GM12878 (cell line): ENCODE results near the gene PEX11B. TPM values are rescaled to one million over a fixed set of nuclear protein-coding genes. Genes with fewer than 3 reads are reported as not detected.
A peak's percentile ranks its signal among the peaks of the same experiment; 100 is the strongest.

ENCODE experiments used
- BHLHE40 ChIP-seq, 2 experiments: fragments of 450-650 bp in 1 of 2; IDR thresholded peaks; 2 replicates each; pipeline ENCODE4 v1.6.1; 2011 to 2017; ENCODE audit warnings: low read depth in 2 of 2, borderline replicate concordance in 1 of 2, improper control_type of control experiment in 1 of 2, low read length in 1 of 2, mild to moderate bottlenecking in 1 of 2
- CEBPZ ChIP-seq: fragments of 150-350 bp; IDR thresholded peaks from 2 replicates; pipeline ENCODE4 v1.6.1; 2016; ENCODE audit warnings: low read depth, low read length
- KLF5 ChIP-seq: fragments of 450-650 bp; IDR thresholded peaks from 2 replicates; pipeline ENCODE4 v1.6.1; 2014; ENCODE audit warnings: mild to moderate bottlenecking; ENCODE audit not compliant: partially characterized antibody
- MTA3 ChIP-seq: IDR thresholded peaks from 2 replicates; pipeline ENCODE4 v1.6.1; 2012; ENCODE audit warnings: low read length, inconsistent platforms, borderline replicate concordance
- NR2C2 ChIP-seq: IDR thresholded peaks from 2 replicates; pipeline ENCODE4 v1.6.1; 2011; ENCODE audit warnings: borderline replicate concordance, low read depth; ENCODE audit not compliant: control insufficient read depth, insufficient read length
- PBX3 ChIP-seq: IDR thresholded peaks from 2 replicates; pipeline ENCODE4 v1.6.1; 2011; ENCODE audit warnings: mild to moderate bottlenecking, low read depth, low read length, moderate library complexity; ENCODE audit not compliant: insufficient replicate concordance
- PML ChIP-seq: IDR thresholded peaks from 2 replicates; pipeline ENCODE4 v1.6.1; 2012; ENCODE audit warnings: low read length, inconsistent platforms
- SMAD5 ChIP-seq: IDR thresholded peaks from 2 replicates; pipeline ENCODE4 v1.6.1; 2016; ENCODE audit warnings: antibody characterized with exemption, low read depth
- polyA plus RNA-seq, 11 experiments: library from polyadenylated mRNA; depleted of rRNA in 4 of 11; unstranded in 6 of 11; stranded (reverse) in 5 of 11; fragments of >200 nt; fragmentation: Nextera tagmentation in 4 of 11; fragmentation: Illumina TruSeq in 1 of 11; extraction: Ambion mirVana in 4 of 11; extraction: Trizol in 1 of 11; gene quantifications; 1 replicate in 1 of 11; 2 replicates in 10 of 11; pipeline versions ENCODE4 v1.2.1 to v1.2.3, GENCODE V29; 2011 to 2016; ENCODE audit warnings: inconsistent platforms in 2 of 11, missing spikeins in 2 of 11, low read depth in 1 of 11
- total RNA-seq, 4 experiments: library from RNA; depleted of rRNA in 3 of 4; stranded (reverse); fragments of >200 nt in 3 of 4; fragmentation: Illumina TruSeq in 1 of 4; extraction: Trizol in 1 of 4; gene quantifications; 2 replicates each; pipeline versions ENCODE4 v1.2.1 to v1.2.3, GENCODE V29; 2013 to 2021
- TF ChIP-seq, protein P1 (sequence below): fragments of 450-650 bp; formaldehyde crosslinking; IDR thresholded peaks from 2 replicates; pipeline ENCODE4 v1.4.0; 2020; ENCODE audit warnings: mild to moderate bottlenecking, moderate library complexity
- TF ChIP-seq, protein P2 (sequence below): IDR thresholded peaks from 2 replicates; pipeline ENCODE4 v1.6.1; 2011; ENCODE audit warnings: low read depth, mild to moderate bottlenecking, low read length, moderate library complexity, borderline replicate concordance; ENCODE audit errors: extremely low read depth

PEX11B gene
- total and polyA plus RNA-seq, 10 of the 15 experiments (the other 5 are each of a cell fraction or from before 2014, with no cell fraction given), result 24.9 to 129 (median 40.7) TPM

DNA sequence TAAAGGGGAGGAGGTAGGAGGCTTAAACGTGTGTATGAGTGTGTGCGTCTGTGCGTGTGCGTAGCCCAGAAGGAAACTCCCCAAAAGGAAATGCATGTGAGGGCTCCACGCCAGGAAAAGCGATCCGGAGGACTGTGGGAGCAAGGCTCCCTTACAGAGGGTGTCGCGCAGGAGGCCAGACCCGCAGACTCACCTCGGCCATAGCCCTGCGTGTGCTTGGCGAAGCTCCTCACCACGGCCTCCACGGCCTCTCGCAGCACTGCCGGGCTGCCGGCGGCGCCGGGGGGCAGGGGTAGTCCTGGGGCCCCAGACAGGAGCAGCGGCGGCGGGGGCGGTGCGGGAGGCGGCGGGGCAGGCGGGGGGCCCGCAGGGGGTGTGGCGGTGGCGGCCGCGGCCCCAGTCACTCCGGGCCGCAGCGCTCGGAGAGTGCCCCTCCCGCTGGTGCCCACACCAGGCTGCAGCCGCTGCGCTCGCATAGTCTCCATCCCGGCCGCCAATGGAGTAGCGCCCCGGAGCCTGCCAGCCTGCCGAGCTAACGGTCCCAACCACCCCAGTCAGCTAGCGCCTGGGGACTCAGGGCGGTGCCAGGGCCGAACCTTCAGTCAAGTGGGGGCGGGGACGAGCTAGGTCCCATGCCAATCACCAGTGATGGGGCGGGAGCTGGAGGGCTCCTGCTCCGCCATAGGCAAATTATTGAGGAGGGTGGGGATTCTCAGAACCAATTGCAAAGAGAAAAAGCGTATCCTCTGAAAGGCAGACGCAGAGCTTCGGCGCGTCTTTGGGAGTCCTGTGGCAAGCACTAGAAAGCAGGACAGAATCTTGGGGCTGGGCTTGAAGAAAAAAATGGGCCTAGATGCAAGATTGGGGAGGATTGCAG lies 39.2 kb upstream of the PEX11B start, which contains the start of gene LIX1L (continued):
- no peak for TF ChIP-seq MTA3
- TF ChIP-seq KLF5, result no peak
- TF ChIP-seq NR2C2, result no peak
- TF ChIP-seq SMAD5, result peak; percentile 52; the same call in 1 of the 2 replicates
- TF ChIP-seq PBX3, result peak; percentile 97
- TF ChIP-seq BHLHE40 (IDR thresholded peaks at IDR 0.05; ENCODE audit: borderline replicate concordance in 1 of 2, low read depth in 2 of 2, low read length in 1 of 2), result peak in 1 of 2 experiments; percentile 70; a peak in 2 of 4 replicates
- TF ChIP-seq, protein P1, sequence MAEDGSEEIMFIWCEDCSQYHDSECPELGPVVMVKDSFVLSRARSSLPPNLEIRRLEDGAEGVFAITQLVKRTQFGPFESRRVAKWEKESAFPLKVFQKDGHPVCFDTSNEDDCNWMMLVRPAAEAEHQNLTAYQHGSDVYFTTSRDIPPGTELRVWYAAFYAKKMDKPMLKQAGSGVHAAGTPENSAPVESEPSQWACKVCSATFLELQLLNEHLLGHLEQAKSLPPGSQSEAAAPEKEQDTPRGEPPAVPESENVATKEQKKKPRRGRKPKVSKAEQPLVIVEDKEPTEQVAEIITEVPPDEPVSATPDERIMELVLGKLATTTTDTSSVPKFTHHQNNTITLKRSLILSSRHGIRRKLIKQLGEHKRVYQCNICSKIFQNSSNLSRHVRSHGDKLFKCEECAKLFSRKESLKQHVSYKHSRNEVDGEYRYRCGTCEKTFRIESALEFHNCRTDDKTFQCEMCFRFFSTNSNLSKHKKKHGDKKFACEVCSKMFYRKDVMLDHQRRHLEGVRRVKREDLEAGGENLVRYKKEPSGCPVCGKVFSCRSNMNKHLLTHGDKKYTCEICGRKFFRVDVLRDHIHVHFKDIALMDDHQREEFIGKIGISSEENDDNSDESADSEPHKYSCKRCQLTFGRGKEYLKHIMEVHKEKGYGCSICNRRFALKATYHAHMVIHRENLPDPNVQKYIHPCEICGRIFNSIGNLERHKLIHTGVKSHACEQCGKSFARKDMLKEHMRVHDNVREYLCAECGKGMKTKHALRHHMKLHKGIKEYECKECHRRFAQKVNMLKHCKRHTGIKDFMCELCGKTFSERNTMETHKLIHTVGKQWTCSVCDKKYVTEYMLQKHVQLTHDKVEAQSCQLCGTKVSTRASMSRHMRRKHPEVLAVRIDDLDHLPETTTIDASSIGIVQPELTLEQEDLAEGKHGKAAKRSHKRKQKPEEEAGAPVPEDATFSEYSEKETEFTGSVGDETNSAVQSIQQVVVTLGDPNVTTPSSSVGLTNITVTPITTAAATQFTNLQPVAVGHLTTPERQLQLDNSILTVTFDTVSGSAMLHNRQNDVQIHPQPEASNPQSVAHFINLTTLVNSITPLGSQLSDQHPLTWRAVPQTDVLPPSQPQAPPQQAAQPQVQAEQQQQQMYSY, result no peak
- 0 out of 2 replicates have a peak, but pooled peaks have one; percentile 45 for TF ChIP-seq PML
- TF ChIP-seq CEBPZ, result no peak
- TF ChIP-seq, protein P2, sequence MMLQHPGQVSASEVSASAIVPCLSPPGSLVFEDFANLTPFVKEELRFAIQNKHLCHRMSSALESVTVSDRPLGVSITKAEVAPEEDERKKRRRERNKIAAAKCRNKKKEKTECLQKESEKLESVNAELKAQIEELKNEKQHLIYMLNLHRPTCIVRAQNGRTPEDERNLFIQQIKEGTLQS, result no peak
- TF ChIP-seq, all 136 proteins: peak for 32
